GM12878 (cell line): Measurements from ENCODE around the gene UXT. TPM values are rescaled to one million over a fixed set of nuclear protein-coding genes. Genes with fewer than 3 reads are reported as not detected.

Experiments used
- CHD2 ChIP-seq: IDR thresholded peaks from 2 replicates; pipeline ENCODE4 v1.6.1; 2011; ENCODE audit warnings: low read depth, low read length, improper control_type of control experiment, borderline replicate concordance
- CREB1 ChIP-seq: IDR thresholded peaks from 2 replicates; pipeline ENCODE4 v1.6.1; 2012; ENCODE audit warnings: low read depth, mild to moderate bottlenecking, inconsistent platforms
- DPF2 ChIP-seq: fragments of 450-650 bp; IDR thresholded peaks from 2 replicates; pipeline ENCODE4 v1.6.1; 2017; ENCODE audit warnings: mild to moderate bottlenecking
- ELK1 ChIP-seq: IDR thresholded peaks from 2 replicates; pipeline ENCODE4 v1.6.1; 2012; ENCODE audit warnings: low read depth, low read length, improper control_type of control experiment
- IRF3 ChIP-seq: fragments of 450-650 bp; IDR thresholded peaks from 2 replicates; pipeline ENCODE4 v1.6.1; 2014; ENCODE audit warnings: mild to moderate bottlenecking
- LARP7 ChIP-seq: fragments of 450-650 bp; IDR thresholded peaks from 2 replicates; pipeline ENCODE4 v1.6.1; 2017; ENCODE audit warnings: mild to moderate bottlenecking
- MYC ChIP-seq: IDR thresholded peaks from 2 replicates; pipeline ENCODE4 v1.6.1; 2011; ENCODE audit warnings: mild to moderate bottlenecking, low read length, moderate library complexity, inconsistent platforms; ENCODE audit not compliant: insufficient read depth, insufficient replicate concordance, insufficient read length, severe bottlenecking
- NFXL1 ChIP-seq: fragments of 450-650 bp; IDR thresholded peaks from 2 replicates; pipeline ENCODE4 v1.6.1; 2017; ENCODE audit warnings: antibody characterized with exemption, mild to moderate bottlenecking, borderline replicate concordance
- PKNOX1 ChIP-seq: fragments of 450-650 bp; IDR thresholded peaks from 2 replicates; pipeline ENCODE4 v1.6.1; 2016; ENCODE audit warnings: mild to moderate bottlenecking
- RAD51 ChIP-seq: fragments of 450-650 bp; IDR thresholded peaks from 2 replicates; pipeline ENCODE4 v1.6.1; 2016; ENCODE audit warnings: moderate library complexity, mild to moderate bottlenecking, inconsistent platforms
- RCOR1 ChIP-seq: conservative IDR thresholded peaks from 2 replicates; pipeline ENCODE4 v1.6.1; 2012; ENCODE audit warnings: low read depth, low read length, improper control_type of control experiment
- RFX5 ChIP-seq: IDR thresholded peaks from 2 replicates; pipeline ENCODE4 v1.6.1; 2011; ENCODE audit warnings: low read depth, low read length, improper control_type of control experiment
- SMARCA5 ChIP-seq: fragments of 450-650 bp; IDR thresholded peaks from 2 replicates; pipeline ENCODE4 v1.6.1; 2017; ENCODE audit warnings: mild to moderate bottlenecking
- STAT1 ChIP-seq: fragments of 450-650 bp; conservative IDR thresholded peaks from 2 replicates; pipeline ENCODE4 v1.6.1; 2014; ENCODE audit warnings: antibody characterized with exemption, mild to moderate bottlenecking
- TAF1 ChIP-seq: IDR thresholded peaks from 2 replicates; pipeline ENCODE4 v1.6.1; 2011; ENCODE audit warnings: mild to moderate bottlenecking, low read depth, low read length, borderline replicate concordance
- TCF3 ChIP-seq: IDR thresholded peaks from 2 replicates; pipeline ENCODE4 v1.6.1; 2012; ENCODE audit warnings: low read depth, mild to moderate bottlenecking, low read length, borderline replicate concordance; ENCODE audit not compliant: insufficient read depth
- polyA plus RNA-seq, 11 experiments: library from polyadenylated mRNA; depleted of rRNA in 4 of 11; unstranded in 6 of 11; stranded (reverse) in 5 of 11; fragments of >200 nt; fragmentation: Nextera tagmentation in 4 of 11; fragmentation: Illumina TruSeq in 1 of 11; extraction: Ambion mirVana in 4 of 11; extraction: Trizol in 1 of 11; gene quantifications; 1 replicate in 1 of 11; 2 replicates in 10 of 11; pipeline versions ENCODE4 v1.2.1 to v1.2.3, GENCODE V29; 2011 to 2016; ENCODE audit warnings: inconsistent platforms in 2 of 11, missing spikeins in 2 of 11, low read depth in 1 of 11
- total RNA-seq, 4 experiments: library from RNA; depleted of rRNA in 3 of 4; stranded (reverse); fragments of >200 nt in 3 of 4; fragmentation: Illumina TruSeq in 1 of 4; extraction: Trizol in 1 of 4; gene quantifications; 2 replicates each; pipeline versions ENCODE4 v1.2.1 to v1.2.3, GENCODE V29; 2013 to 2021
- TF ChIP-seq, protein P1 (sequence below): fragments of 450-650 bp; IDR thresholded peaks from 2 replicates; pipeline ENCODE4 v1.6.1; 2017; ENCODE audit warnings: mild to moderate bottlenecking, moderate library complexity
- TF ChIP-seq, protein P2 (sequence below): fragments of 450-650 bp; IDR thresholded peaks from 2 replicates; pipeline ENCODE4 v1.6.1; 2016; ENCODE audit warnings: mild to moderate bottlenecking, moderate library complexity, borderline replicate concordance

UXT gene
- total and polyA plus RNA-seq, 10 of the 15 experiments (the other 5 are each of a cell fraction or from before 2014, with no cell fraction given) = 105 to 245 (median 206) TPM

- TF ChIP-seq, protein P1, sequence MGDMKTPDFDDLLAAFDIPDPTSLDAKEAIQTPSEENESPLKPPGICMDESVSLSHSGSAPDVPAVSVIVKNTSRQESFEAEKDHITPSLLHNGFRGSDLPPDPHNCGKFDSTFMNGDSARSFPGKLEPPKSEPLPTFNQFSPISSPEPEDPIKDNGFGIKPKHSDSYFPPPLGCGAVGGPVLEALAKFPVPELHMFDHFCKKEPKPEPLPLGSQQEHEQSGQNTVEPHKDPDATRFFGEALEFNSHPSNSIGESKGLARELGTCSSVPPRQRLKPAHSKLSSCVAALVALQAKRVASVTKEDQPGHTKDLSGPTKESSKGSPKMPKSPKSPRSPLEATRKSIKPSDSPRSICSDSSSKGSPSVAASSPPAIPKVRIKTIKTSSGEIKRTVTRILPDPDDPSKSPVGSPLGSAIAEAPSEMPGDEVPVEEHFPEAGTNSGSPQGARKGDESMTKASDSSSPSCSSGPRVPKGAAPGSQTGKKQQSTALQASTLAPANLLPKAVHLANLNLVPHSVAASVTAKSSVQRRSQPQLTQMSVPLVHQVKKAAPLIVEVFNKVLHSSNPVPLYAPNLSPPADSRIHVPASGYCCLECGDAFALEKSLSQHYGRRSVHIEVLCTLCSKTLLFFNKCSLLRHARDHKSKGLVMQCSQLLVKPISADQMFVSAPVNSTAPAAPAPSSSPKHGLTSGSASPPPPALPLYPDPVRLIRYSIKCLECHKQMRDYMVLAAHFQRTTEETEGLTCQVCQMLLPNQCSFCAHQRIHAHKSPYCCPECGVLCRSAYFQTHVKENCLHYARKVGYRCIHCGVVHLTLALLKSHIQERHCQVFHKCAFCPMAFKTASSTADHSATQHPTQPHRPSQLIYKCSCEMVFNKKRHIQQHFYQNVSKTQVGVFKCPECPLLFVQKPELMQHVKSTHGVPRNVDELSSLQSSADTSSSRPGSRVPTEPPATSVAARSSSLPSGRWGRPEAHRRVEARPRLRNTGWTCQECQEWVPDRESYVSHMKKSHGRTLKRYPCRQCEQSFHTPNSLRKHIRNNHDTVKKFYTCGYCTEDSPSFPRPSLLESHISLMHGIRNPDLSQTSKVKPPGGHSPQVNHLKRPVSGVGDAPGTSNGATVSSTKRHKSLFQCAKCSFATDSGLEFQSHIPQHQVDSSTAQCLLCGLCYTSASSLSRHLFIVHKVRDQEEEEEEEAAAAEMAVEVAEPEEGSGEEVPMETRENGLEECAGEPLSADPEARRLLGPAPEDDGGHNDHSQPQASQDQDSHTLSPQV = no peak
- TF ChIP-seq RCOR1 (0 out of 2 replicates have a peak, but pooled peaks have one; percentile 41), TCF3 (no peak), ELK1 (0 out of 2 replicates have a peak, but pooled peaks have one; percentile 13), DPF2 (peak; percentile 41; the same call in 1 of the 2 replicates), RAD51 (no peak), SMARCA5 (no peak), CHD2 (peak; percentile 29; the same call in 1 of the 2 replicates), RFX5 (peak; percentile 46; the same call in 1 of the 2 replicates), CREB1 (peak; percentile 97), IRF3 (no peak), MYC (peak; percentile 24), PKNOX1 (peak; percentile 97), TAF1 (peak; percentile 71), LARP7 (no peak), STAT1 (no peak; the same call in 1 of the 2 replicates), NFXL1 (no peak)
- TF ChIP-seq, protein P2, sequence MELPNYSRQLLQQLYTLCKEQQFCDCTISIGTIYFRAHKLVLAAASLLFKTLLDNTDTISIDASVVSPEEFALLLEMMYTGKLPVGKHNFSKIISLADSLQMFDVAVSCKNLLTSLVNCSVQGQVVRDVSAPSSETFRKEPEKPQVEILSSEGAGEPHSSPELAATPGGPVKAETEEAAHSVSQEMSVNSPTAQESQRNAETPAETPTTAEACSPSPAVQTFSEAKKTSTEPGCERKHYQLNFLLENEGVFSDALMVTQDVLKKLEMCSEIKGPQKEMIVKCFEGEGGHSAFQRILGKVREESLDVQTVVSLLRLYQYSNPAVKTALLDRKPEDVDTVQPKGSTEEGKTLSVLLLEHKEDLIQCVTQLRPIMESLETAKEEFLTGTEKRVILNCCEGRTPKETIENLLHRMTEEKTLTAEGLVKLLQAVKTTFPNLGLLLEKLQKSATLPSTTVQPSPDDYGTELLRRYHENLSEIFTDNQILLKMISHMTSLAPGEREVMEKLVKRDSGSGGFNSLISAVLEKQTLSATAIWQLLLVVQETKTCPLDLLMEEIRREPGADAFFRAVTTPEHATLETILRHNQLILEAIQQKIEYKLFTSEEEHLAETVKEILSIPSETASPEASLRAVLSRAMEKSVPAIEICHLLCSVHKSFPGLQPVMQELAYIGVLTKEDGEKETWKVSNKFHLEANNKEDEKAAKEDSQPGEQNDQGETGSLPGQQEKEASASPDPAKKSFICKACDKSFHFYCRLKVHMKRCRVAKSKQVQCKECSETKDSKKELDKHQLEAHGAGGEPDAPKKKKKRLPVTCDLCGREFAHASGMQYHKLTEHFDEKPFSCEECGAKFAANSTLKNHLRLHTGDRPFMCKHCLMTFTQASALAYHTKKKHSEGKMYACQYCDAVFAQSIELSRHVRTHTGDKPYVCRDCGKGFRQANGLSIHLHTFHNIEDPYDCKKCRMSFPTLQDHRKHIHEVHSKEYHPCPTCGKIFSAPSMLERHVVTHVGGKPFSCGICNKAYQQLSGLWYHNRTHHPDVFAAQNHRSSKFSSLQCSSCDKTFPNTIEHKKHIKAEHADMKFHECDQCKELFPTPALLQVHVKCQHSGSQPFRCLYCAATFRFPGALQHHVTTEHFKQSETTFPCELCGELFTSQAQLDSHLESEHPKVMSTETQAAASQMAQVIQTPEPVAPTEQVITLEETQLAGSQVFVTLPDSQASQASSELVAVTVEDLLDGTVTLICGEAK = peak; percentile 31; the same call in 1 of the 2 replicates
These were observed at the start of gene UXT (continued) for GRCh38 chrX:47658684-47659420.
